Neural cell (in vitro differentiated cells): ENCODE measurements around the gene HS3ST5. TPM values are rescaled to one million over a fixed set of nuclear protein-coding genes. Genes with fewer than 3 reads are reported as not detected.

Experiments used
- H2AFZ ChIP-seq: fragments of 200-600, 300-800 bp; sonication (generic), shearing (Covaris generic); 2 replicates; pipeline ENCODE4 v1.6.0; 2014; ENCODE audit warnings: low read depth, mild to moderate bottlenecking, antibody characterized with exemption, low read length, moderate library complexity
- H3F3A ChIP-seq: fragments of 200-600 bp; shearing (Covaris generic); 2 replicates; pipeline ENCODE4 v1.6.1; 2016; ENCODE audit warnings: mild to moderate bottlenecking, moderate library complexity, mixed read lengths, antibody characterized with exemption, low read length; ENCODE audit not compliant: insufficient read depth, poor library complexity, severe bottlenecking
- H3K27ac ChIP-seq: fragments of 200-600, 300-800 bp; sonication (generic), shearing (Covaris generic); 2 replicates; pipeline ENCODE4 v1.5.1; 2014; ENCODE audit warnings: mild to moderate bottlenecking, low read length, moderate library complexity
- H3K27me3 ChIP-seq: fragments of 300-800, 200-600 bp; sonication (generic), shearing (Covaris generic); 2 replicates; pipeline ENCODE4 v1.6.0; 2014; ENCODE audit warnings: mild to moderate bottlenecking, low read depth, low read length, moderate library complexity; ENCODE audit not compliant: insufficient read depth
- H3K36me3 ChIP-seq: fragments of 300-800, 200-600 bp; sonication (generic), shearing (Covaris generic); 2 replicates; pipeline ENCODE4 v1.5.1; 2014; ENCODE audit warnings: mild to moderate bottlenecking, antibody characterized with exemption, low read length, moderate library complexity; ENCODE audit not compliant: insufficient read depth
- H3K4me2 ChIP-seq: fragments of 300-800, 200-600 bp; sonication (generic), shearing (Covaris generic); 2 replicates; pipeline ENCODE4 v1.6.0; 2014; ENCODE audit warnings: mild to moderate bottlenecking, low read length
- H3K4me3 ChIP-seq: fragments of 300-800, 200-600 bp; sonication (generic), shearing (Covaris generic); 2 replicates; pipeline ENCODE4 v1.5.1; 2014; ENCODE audit warnings: mild to moderate bottlenecking, low read length, moderate library complexity
- H3K79me2 ChIP-seq: fragments of 200-600 bp; shearing (Covaris generic); replicated peaks from 2 replicates; pipeline ENCODE4 v1.6.0; 2014; ENCODE audit warnings: mild to moderate bottlenecking, low read length, moderate library complexity; ENCODE audit not compliant: insufficient read depth
- H3K9ac ChIP-seq: fragments of 300-800, 200-600 bp; sonication (generic), shearing (Covaris generic); 2 replicates; pipeline ENCODE4 v1.6.1; 2016; ENCODE audit warnings: mild to moderate bottlenecking, low read length, mixed read lengths
- H3K9me2 ChIP-seq: fragments of 200-600 bp; shearing (Covaris generic); 2 replicates; pipeline ENCODE4 v1.6.1; 2016; ENCODE audit warnings: mild to moderate bottlenecking, low read length, mixed read lengths; ENCODE audit not compliant: insufficient read depth
- H3K9me3 ChIP-seq: fragments of 200-600, 300-800 bp; sonication (generic), shearing (Covaris generic); 2 replicates; pipeline ENCODE4 v1.6.1; 2016; ENCODE audit warnings: mild to moderate bottlenecking, mixed run types, low read length, moderate library complexity, mixed read lengths
- H4K20me1 ChIP-seq: fragments of 200-600 bp; shearing (Covaris generic); 2 replicates; pipeline ENCODE4 v1.6.1; 2016; ENCODE audit warnings: mild to moderate bottlenecking, mixed run types; ENCODE audit not compliant: insufficient read depth
- CTCF ChIP-seq: fragments of 450-650 bp; IDR thresholded peaks from 2 replicates; pipeline ENCODE4 v1.5.1; 2014; ENCODE audit warnings: antibody characterized with exemption, mild to moderate bottlenecking, moderate library complexity; ENCODE audit not compliant: poor library complexity, severe bottlenecking
- EP300 ChIP-seq: fragments of 450-650 bp; conservative IDR thresholded peaks from 2 replicates; pipeline ENCODE4 v1.6.1; 2014; ENCODE audit warnings: antibody characterized with exemption, mild to moderate bottlenecking, moderate library complexity; ENCODE audit not compliant: poor library complexity, severe bottlenecking
- EZH2 ChIP-seq: fragments of 200-600, 300-800 bp; shearing (Covaris generic), sonication (generic); IDR thresholded peaks from 2 replicates; pipeline ENCODE4 v1.6.1; 2014; ENCODE audit warnings: antibody characterized with exemption, low read length, borderline replicate concordance, mild to moderate bottlenecking; ENCODE audit not compliant: insufficient read depth, poor library complexity, severe bottlenecking
- MXI1 ChIP-seq: fragments of 450-650 bp; conservative IDR thresholded peaks from 2 replicates; pipeline ENCODE4 v1.6.1; 2014; ENCODE audit warnings: antibody characterized with exemption, mild to moderate bottlenecking; ENCODE audit not compliant: poor library complexity, severe bottlenecking
- POLR2AphosphoS5 ChIP-seq: IDR thresholded peaks from 2 replicates; pipeline ENCODE4 v1.6.1; 2012
- RAD21 ChIP-seq: fragments of 450-650 bp; conservative IDR thresholded peaks from 2 replicates; pipeline ENCODE4 v1.6.1; 2014; ENCODE audit warnings: antibody characterized with exemption, mild to moderate bottlenecking, moderate library complexity
- REST ChIP-seq: IDR thresholded peaks from 2 replicates; pipeline ENCODE4 v1.6.1; 2012; ENCODE audit warnings: borderline replicate concordance
- SMC3 ChIP-seq: fragments of 450-650 bp; conservative IDR thresholded peaks from 2 replicates; pipeline ENCODE4 v1.6.1; 2014; ENCODE audit warnings: antibody characterized with exemption, mild to moderate bottlenecking, moderate library complexity; ENCODE audit not compliant: poor library complexity
- TAF1 ChIP-seq: IDR thresholded peaks from 2 replicates; pipeline ENCODE4 v1.6.1; 2012; ENCODE audit warnings: low read depth
- polyA plus RNA-seq: library from polyadenylated mRNA; depleted of rRNA; stranded (reverse); fragments of >200 nt; gene quantifications from 2 replicates; pipeline ENCODE4 v1.2.3, GENCODE V29; 2014

HS3ST5 gene
- polyA plus RNA-seq, 1 donor from 2014 or later: not detected

- TF ChIP-seq EZH2: no peak
- TF ChIP-seq EP300: no peak
- TF ChIP-seq TAF1: no peak
- TF ChIP-seq REST: no peak
- TF ChIP-seq POLR2AphosphoS5: no peak
- no peak for TF ChIP-seq RAD21
- TF ChIP-seq MXI1: no peak
- no peak for TF ChIP-seq CTCF
- no peak for TF ChIP-seq SMC3
- no peaks in the 10 kb centered on the region for H3K9me2 ChIP-seq
- no peak overlapping the region for H2AFZ ChIP-seq
- H3K9me3 ChIP-seq: no peaks in the 10 kb centered on the region
- no peak overlapping the region for H3K4me2 ChIP-seq
- H3K27ac ChIP-seq: no peak overlapping the region
- peaks cover 29% of the 10 kb centered on the region for H3K27me3 ChIP-seq
- H3K79me2 ChIP-seq: no peaks in the 10 kb centered on the region
- no peak overlapping the region for H3K4me3 ChIP-seq
- H3F3A ChIP-seq: no peaks in the 10 kb centered on the region
- no peaks in the 10 kb centered on the region for H3K36me3 ChIP-seq
- no peak overlapping the region for H3K9ac ChIP-seq
- H4K20me1 ChIP-seq: no peaks in the 10 kb centered on the region
These were observed 2.1 kb upstream of the HS3ST5 start for GRCh38 chr6:114344971-114345275.

GRCh38 chr6:114344246-114344970, 1.6 kb upstream of the HS3ST5 start:
- Histone ChIP-seq H3K9ac (no peak overlapping the region), H3K9me3 (no peaks in the 10 kb centered on the region), H3K4me2 (no peak overlapping the region), H3K36me3 (no peaks in the 10 kb centered on the region), H2AFZ (no peak overlapping the region), H3K9me2 (no peaks in the 10 kb centered on the region), H3F3A (no peaks in the 10 kb centered on the region), H3K27me3 (peaks cover 29% of the 10 kb centered on the region), H3K27ac (no peak overlapping the region), H3K4me3 (peak overlapping the region; percentile 88), H4K20me1 (no peaks in the 10 kb centered on the region), H3K79me2 (no peaks in the 10 kb centered on the region)
- no peak for TF ChIP-seq MXI1
- no peak for TF ChIP-seq EP300
- TF ChIP-seq CTCF: no peak
- no peak for TF ChIP-seq POLR2AphosphoS5
- no peak for TF ChIP-seq TAF1
- TF ChIP-seq SMC3: no peak
- TF ChIP-seq RAD21: no peak
- TF ChIP-seq REST: no peak
